ENCODE data around the gene CSKMT.
"Not testable (repeated sequence)": the region's sequence is repeated elsewhere in the genome, so short reads cannot be mapped to it uniquely, and the experiment has no call there.

The CSKMT gene, protein sequence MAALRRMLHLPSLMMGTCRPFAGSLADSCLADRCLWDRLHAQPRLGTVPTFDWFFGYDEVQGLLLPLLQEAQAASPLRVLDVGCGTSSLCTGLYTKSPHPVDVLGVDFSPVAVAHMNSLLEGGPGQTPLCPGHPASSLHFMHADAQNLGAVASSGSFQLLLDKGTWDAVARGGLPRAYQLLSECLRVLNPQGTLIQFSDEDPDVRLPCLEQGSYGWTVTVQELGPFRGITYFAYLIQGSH

DNA sequence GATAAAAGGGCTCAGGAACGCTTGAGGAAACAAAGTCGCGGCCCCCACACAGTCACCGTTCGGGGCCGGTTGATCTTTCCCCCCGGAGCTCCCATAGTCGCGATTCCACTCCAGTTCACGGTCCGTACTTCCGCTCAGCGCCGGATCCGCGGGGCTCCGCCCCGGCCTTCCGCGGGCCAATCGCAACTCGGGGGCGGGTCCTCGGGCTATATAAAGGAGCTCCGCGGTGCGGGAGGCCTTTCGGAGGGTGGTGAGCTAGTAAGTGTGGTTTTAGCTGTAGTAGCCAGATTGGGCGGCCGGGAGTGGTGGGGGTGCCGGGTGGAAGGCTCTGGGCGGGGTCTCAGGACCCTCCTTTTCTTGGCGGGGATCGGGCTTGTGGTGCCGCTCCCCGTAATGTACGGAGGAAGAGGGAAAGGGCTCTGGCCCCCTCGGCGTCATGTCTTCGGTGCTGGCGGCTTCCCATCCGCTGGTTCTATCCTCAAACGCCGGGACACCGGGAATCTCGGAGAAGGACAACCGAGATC lies at the start of gene CSKMT, which contains the start of gene C11orf98:
Gene CSKMT, plus strand, starts transcription at position 238 of the 524 bp plus-strand sequence. CDS start 568 bp downstream, outside the sequence.
Gene C11orf98, minus strand, starts transcription at position 136 of the 524 bp plus-strand sequence. Its CDS starts 41 bp downstream, at position 95.
- DNase-seq (ENCODE audit: low spot score), result peak; percentile 97

DNA sequence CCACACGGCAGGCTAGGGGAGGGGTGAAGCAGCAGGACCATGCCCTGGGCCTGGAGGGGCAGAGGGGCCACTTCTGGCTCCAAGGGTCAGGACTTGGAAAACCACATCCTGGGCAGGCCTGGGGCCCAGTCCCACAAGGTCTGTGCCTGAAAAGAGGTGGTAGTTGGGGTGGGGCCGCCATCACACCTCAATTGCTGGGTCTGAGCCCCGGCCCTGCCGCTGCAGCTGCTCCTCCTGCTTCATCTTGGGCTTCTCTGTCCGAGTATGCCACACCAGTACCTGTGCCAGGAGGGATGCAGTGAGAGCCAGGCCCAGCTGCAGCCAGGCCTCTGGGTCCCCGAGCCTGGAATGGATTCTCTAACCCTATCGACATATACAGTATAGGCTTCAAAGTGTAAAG lies 49.6 kb upstream of the CSKMT start:
- DNase-seq (ENCODE audit: low spot score), result no peak

DNA sequence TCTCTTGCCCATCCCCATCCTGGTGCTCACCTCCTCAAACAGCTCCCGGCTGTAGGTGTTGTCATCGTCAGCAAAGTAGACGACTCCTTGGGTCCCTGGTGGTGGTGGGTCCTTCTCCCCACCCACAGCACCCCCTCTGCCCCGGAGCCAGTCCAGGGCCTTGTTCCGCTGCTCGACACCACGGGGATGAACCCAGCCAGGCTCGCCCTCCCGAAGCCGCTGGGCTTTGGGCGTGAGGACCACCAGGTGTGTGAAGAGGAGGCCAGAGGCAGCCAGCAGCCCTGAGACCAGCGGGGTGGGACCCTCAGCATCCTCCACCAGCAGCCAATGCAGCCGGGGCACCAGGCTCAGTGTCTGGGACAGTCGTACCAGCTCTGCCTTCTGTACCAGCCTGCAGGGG lies 48.2 kb upstream of the CSKMT start:
- not testable (repeated sequence) for DNase-seq (ENCODE audit: low spot score)

DNA sequence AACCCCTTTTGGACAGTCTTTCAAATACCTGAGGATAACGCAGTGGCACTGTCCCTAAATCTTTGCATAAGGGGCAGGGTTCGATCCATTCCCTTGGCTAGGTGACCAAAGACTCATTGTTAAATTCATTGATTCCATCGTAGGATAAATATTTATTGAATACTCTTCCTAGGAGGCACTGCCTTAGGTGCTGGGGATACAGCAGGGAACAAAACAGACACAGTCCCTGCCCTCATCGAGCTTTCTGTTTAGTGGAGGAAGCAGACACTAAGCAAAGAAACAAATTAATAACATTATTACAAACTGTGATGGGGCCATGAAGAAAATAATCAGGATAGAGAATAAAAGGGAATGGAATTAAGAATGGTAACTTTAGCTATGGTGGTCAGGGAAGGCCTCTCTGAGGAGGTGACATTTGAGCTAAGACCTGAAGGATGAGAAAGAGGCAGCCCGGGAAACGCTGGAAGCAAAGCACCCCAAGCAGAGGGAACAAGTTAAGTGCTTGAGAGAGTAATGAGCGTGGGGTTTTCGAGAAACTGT lies 44.0 kb upstream of the CSKMT start:
- DNase-seq (ENCODE audit: low spot score), result no peak

DNA sequence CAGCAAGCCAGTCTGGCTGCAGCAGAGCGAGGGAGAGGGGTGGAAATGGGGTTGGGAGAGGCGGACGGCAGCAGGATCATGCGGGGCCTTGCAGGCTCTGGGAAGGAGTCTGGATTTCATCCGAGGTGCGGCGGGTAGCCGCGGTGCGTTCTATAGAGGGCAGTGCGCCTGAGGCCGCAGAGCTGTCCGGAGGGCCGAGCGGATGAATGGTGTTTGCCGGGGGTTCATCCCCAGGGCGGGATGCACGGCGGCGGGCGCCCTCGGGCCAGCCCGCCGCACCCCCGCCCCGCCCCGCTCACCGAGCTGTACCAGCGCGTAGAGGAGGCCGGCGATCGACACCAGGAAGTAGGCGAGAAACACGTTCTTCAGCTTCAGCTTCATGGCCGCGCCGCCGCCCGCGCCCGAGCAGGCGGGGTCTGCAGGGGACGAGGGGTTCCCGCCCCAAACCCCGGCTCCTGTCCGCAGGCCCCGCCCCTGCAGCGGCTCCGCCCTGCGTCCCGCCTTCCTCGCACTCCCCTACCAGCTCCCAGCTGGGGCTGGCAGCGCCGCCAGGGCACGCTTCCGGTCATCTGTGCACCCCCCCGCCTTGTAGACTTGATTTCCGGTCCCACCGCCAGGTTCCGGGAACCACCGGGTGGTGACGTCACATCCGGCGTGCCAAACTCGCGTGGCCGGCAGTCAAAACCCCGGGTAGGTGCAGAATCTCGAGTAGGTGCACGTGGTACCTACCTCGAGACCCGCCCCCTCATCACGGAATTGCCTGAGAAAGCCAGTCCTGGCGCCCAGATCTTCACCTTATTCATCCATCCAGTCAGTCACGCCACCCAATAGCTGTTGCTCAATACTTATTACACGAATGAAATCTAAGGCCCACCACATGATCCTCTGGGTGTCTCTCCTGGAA lies 43.3 kb upstream of the CSKMT start, which contains the start of gene B3GAT3:
Gene B3GAT3, minus strand, starts transcription at position 420 of the 904 bp plus-strand sequence. Its CDS starts 39 bp downstream, at position 381.
- peak; percentile 99 for DNase-seq (ENCODE audit: low spot score)

DNA sequence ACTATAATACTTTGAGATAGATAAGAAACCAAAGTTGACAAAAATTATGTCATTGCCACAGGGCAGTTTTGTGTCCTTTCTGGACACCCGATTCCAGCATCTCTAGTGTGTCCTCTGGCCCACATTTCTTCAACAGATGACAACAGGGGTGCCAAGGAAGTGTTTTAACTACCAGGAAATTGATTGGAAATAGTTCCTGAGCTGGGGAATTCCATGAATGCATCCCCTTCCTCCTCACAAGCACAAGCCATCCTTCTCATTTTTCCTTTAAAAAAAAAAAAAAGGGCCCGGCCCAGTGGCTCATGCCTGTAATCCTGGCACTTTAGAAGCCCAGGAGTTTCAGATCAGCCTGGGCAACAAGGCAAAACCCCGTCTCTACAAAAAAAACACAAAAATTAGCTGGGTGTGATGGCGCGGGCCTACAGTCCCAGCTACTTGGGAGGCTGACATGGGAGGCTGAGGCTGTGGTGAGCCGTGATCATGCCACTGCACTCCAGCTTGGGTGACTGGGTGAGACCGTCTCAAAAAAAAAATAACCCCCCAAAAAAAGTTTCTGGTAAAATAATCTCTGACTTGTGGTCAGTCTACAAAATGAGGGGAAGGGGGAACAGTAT lies 42.5 kb upstream of the CSKMT start:
- no peak for DNase-seq (ENCODE audit: low spot score)

DNA sequence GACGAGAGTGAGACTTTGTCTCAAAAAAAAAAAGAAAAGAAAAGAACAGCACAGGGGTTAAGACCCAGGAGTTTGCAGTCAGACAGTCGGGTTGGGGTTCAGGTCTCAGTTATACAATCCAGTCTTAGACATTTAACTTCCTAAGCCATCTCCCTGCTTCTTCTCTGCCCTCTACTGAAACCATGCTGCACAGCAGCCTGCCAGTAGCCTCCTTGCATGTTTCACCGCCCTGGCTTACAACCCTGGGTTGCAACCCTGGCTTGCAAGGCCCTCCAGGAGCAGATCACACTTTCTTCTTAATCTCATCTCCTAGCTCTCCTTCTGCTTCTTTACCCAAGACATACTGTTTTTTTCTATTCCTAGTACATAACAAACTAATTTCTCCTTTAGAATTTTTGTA lies 37.4 kb upstream of the CSKMT start:
- no peak for DNase-seq (ENCODE audit: low spot score)

DNA sequence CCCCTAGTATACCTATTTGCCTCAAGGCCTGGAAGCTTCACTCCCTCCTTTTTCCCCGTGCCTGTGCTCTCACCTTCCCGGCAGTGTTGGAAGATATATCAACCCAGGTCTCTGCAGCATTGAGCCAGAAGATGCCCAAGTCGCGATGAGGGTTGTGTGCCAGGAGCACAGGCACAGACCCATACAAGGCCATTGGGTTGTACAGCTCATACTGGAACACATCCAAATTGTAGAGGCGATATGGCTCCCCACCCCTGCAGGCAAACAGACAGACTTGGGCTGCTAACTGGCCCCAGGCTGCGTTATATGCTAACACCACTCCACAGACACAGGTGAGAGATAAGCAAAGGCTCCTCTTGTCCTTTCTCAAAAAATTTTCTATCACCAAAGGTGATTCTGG lies 32.6 kb upstream of the CSKMT start:
- DNase-seq (ENCODE audit: low spot score), result no peak

DNA sequence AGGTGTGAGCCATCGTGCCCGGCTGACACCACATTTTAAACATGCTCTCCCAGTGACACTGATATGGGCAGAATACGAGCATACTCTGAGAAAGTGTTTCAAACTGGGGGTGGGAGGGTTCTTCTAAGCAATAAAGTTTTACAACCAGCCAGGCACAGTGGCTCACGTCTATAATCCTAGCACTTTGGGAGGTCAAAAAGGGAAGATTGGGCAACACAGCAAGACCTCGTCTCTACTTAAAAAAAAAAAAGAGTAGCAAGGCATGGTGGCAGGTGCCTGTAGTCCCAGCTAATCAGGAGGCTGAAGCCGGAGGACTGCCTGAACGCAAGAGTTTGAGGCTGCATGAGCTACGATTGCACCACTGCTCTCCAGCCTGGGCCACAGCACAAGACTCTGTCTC lies 20.9 kb upstream of the CSKMT start:
- DNase-seq (ENCODE audit: low spot score), result no peak

DNA sequence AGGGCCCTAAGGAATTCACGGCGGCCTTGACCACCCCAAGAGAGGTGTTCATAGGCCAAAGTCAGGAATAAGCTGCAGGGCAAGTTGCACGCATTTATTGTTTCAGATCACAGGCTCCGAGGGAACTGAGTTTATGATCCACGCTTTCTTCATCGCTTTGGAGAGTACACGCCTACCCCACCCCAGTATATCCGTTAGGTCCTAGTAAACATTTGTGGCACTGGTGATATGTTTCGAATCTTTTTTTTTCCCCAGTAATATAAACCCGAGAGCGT lies 19.5 kb upstream of the CSKMT start:
- no peak for DNase-seq (ENCODE audit: low spot score)

DNA sequence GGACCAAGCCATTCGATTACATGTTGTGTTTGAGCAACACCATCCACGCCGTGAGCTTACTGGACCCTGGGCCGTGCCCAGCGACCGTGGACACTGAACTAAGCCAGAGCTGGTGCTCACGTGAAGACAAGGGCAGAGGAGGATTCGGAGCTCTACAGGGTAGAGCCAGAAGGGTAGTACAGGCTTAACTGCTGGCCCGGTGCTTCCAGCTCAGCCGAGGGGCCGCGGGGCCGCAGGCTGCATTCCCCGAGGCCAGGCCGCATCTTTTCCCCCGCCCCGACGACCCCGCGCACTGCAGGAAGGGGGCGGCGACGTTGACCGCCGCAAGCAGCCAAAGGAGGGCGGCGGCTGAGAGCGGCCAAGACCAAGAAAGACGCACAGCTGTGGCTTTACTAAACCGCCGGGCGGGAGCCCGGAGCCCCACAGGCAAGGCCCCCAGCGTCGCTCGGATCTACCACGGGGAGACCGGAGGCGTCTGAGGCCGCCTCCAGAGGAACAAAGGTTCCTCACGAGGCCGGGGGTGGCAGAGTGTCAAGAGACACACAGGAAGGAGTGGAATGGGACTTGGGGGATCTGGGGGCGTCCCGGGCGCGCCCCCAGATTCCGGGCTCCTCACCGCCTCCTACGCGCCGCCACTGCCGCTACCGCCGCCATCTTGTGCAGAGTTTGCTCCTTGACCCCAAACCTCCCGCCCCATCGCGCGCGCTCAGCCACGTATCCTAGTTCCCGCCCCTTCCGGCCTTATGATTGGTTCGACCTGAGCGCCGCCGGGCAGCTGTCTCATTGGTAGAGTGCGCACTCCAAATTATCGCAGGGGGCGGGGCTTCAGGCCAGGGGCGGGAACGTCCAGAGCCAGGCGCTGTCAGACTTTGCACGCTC lies 18.9 kb upstream of the CSKMT start, which contains the start of gene GANAB:
Gene GANAB, minus strand, starts transcription at position 668 of the 879 bp plus-strand sequence. Its CDS starts 14 bp downstream, at position 654.
- peak; percentile 100 for DNase-seq (ENCODE audit: low spot score)

DNA sequence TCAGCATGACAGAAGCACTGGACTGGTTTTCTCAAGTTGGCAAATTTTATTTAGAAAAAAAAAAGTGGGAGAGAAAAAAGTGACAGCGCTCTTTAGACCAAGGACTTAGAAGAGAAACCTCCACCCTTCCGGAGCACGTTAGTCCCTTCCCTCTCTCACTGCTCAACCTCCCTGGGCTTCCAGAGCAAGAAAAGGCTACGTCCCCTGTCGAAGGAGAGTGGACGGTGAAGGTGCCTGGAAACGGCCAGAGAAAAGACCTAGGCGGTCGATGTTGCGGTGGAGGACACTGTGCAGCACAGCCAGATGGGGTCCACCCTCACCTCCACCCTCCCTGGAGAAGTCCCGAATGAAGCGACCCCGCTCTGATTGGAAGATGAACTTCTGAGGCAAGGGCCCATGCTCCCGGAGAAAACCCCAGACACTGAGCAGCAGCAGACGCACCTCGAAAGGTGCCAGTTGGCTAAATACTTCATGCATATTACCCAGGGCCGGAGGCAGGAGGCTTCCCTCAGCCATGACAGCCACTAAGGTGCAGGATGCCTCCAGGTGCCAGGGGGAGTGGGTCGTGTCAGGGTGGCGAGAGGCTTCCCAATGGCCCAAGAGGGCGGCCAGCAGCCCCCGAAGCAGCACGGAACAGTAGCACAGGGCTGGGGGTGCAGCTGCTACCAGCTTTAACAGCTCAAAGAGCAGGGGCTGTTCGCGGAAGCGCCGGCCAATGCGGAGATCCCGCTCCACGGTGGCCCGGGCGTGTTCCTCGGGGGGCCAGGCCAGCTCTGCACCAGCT lies 18.1 kb upstream of the CSKMT start:
- DNase-seq (ENCODE audit: low spot score), result no peak

DNA sequence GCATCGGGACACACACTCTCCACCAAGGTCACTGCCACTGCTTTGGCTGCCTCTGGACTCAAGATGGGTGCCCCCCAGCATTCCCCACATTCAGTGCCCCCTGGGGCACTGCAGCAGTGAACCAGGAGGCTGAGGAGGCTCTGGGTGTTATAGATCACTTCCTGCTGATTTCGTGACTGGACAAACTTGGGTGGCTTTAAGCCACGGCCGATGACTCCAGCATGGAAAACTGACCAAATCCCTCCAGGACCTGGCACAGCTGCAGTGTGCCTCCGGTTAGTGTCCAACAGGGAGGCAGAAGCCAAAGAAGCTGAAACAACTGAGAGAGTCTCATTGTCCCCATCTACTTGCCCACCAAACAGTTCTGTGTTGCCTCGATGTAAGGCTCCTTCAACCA lies 17.5 kb upstream of the CSKMT start:
- DNase-seq (ENCODE audit: low spot score), result no peak

DNA sequence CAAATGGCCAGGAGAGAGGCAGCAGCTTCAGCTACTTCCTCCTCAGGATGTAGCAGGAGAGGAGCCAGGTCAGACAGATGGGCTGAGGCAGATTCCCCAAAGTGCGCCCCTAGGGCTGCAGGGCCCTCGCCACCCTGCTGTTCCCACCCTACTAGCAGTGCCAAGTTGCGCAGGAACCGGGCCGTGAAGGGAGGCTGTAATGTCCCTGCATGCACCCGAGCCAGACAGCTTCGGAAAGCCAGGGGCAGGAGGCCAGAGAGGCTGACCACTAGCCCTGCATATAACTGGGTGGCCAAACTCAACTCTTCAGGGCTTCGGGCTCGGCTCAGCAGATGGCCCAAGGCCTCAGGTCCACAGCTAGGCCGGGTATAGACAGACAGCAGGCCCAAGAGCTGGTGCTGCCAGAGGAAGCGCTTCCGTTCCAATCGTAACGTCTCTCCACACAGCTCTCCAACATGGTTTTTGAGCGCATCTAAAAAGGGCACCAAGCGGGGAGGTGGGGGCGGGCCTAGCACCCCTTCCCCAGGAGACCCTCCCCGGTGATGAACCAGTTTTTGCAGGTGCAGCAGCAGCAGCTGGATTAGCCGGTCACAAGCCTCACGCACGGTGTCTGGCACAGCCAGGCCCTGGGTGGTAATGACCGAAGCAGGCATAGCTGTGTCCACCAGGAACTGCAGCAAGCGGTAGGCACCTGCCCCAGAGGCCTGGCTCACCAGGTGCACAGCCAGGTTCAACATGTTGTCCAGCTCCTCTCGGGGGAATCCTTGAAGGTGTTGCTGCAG lies 16.7 kb upstream of the CSKMT start:
- no peak for DNase-seq (ENCODE audit: low spot score)

DNA sequence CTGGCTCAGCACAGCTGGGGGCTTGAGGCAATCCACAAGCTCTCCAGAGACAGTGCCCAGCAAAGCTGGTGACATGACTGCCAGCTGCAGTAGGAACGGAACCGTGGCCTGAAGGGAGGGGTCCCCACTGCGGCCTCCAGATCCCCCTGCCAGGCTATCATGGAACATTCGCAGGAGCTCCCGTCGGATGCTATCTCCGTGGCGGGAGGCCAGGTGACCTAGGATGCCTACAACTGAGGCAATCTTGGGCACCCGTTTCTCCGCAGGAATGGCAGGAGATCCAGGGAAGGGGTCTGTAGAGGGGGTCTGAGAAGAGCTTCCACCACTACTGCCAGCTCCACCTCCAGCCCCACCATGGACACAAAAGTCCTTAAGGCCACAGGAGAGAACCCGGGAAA lies 16.1 kb upstream of the CSKMT start:
- no peak for DNase-seq (ENCODE audit: low spot score)

DNA sequence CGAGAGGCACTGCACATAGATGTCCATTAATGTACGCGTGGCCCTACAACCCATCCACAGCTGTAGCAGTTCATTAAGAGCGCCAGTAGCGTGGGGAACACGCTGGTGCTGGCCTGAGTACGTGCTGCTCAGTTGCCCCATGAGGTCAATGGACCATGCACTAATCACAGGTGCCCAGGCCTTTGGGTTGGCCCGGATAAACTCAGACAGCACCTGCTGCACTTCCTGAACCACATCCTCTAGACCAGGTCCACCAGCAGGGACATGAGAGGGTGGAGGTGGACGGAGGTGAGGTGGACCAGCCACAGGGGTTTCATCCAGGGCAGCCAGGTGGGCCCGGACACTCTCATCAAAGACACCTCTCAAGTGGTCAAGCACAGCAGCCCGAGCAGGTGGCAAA lies 15.6 kb upstream of the CSKMT start:
- no peak for DNase-seq (ENCODE audit: low spot score)

DNA sequence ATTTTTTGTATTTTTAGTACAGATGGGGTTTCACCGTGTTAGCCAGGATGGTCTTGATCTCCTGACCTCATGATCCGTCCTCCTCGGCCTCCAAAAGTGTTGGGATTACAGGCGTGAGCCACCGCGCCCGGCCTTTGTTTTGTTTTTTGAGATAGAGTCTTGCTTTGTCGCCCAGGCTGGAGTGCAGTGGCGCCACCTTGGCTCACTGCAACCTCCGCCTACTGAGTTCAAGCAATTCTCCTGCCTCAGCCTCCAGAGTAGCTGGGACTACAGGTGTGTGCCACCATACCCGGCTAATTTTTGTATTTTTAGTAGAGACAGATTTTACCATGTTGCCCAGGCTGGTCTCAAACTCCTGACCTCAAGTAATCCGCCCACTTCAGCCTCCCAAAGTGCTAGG lies 14.8 kb upstream of the CSKMT start:
- not testable (repeated sequence) for DNase-seq (ENCODE audit: low spot score)

DNA sequence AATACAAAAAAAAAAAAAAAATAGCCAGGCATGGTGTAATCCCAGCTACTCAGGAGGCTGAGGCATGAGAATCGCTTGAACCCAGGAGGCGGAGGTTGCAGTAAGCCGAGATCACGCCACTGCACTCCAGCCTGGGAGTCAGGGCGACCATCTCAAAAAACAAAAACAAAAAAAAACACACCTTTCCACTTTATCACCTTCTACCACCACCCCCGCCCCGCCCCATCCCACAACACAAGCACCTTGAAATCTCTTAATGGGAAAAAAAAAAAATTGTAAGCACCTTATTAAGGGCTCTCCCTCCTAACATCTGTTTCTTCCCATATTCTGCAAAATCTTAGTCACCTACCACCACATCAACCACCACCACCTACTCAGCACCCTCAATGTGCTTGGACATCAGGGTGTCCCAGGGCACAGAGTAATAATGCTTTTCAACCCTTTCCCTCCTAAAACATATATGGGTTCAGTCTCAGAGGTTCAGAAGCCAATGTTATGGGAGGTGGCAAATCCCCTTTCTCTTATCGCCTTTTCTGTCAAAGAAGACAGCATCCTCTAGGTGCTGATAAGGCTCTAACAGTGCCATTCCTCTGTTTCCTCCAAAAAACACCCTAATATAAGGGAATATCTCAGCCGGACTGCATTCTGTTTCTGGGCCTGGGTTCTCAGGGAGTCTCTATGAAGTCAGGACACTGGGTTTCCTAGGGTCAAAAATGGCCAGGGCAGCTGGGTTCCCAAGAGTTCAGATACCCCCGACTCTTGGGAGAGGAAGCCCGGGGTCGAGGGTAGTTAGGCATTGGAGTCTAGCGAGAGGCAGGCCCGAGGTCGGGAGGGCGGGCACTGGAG lies 12.7 kb upstream of the CSKMT start:
- no peak for DNase-seq (ENCODE audit: low spot score)

DNA sequence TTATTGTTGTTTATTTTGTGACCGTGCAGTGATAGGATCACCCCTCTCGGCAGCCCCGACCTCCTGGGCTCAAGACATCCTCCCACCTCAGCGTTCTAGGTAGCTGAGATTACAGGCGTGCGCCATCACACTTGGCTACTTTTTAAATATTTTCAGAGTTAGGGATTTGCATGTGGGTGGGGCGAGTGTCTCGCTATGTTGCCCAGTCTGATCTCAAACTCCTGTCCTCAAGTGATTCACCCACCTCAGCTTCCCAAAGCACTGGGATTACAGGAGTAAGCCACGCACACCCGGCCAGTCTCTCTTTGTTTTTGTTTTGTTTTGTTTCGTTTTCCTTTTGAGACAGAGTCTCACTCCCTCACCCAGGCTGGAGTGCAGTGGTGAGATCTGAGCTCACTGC lies 10.8 kb upstream of the CSKMT start:
- DNase-seq (ENCODE audit: low spot score), result no peak

Data from iPS-NIHi11 (cell line).